NCI-H2107 treated with DMSO at 0.1 percent for 48 hours (cell line): ENCODE results near the gene GSN.
"Not testable (repeated sequence)": the region's sequence is repeated elsewhere in the genome, so short reads cannot be mapped to it uniquely, and the experiment has no call there.

Source experiments
- DNase-seq: peaks from one replicate; lab custom pipeline; 2025; ENCODE audit not compliant: unreplicated experiment; lab: John Stamatoyannopoulos, UW

Gene GSN

GRCh38 chr9:121286973-121287741 lies 19.2 kb downstream of the GSN start:
- DNase-seq = peak; percentile 35

- no peak for DNase-seq
Observed at GRCh38 chr9:121288673-121289025, 20.7 kb downstream of the GSN start.

- DNase-seq = peak; percentile 53
Observed at GRCh38 chr9:121289026-121289771, 21.2 kb downstream of the GSN start.

- DNase-seq = no peak
Observed at GRCh38 chr9:121289772-121290370, 21.9 kb downstream of the GSN start.

- DNase-seq = not testable (repeated sequence)
Observed at GRCh38 chr9:121291536-121291935, 23.6 kb downstream of the GSN start.

GRCh38 chr9:121292051-121292450 lies 24.1 kb downstream of the GSN start:
- DNase-seq = no peak

- no peak for DNase-seq
Observed at GRCh38 chr9:121292801-121293241, 24.9 kb downstream of the GSN start.

- DNase-seq = no peak
Observed at GRCh38 chr9:121294151-121294743, 26.3 kb downstream of the GSN start.

GRCh38 chr9:121294866-121295661 lies 27.1 kb downstream of the GSN start:
- DNase-seq = no peak

GRCh38 chr9:121295662-121296191 lies 27.8 kb downstream of the GSN start:
- DNase-seq = no peak

- no peak for DNase-seq
Observed at GRCh38 chr9:121296213-121297127, 28.5 kb downstream of the GSN start.

GRCh38 chr9:121297389-121297788 lies 29.4 kb downstream of the GSN start:
- no peak for DNase-seq

GRCh38 chr9:121298016-121298538 lies 30.1 kb downstream of the GSN start:
- no peak for DNase-seq

GRCh38 chr9:121298689-121299466 lies 30.9 kb downstream of the GSN start:
- peak; percentile 24 for DNase-seq

GRCh38 chr9:121299467-121300282 lies 31.7 kb downstream of the GSN start:
- DNase-seq = no peak

GRCh38 chr9:121300283-121301119 lies 32.5 kb downstream of the GSN start:
- no peak for DNase-seq

- no peak for DNase-seq
Observed at GRCh38 chr9:121301881-121302286, 33.9 kb downstream of the GSN start.
